RPMI7951 (cell line): ENCODE measurements around the gene HLA-C. TPM values are rescaled to one million over a fixed set of nuclear protein-coding genes. Genes with fewer than 3 reads are reported as not detected.

Experiments used
- total RNA-seq: library from RNA; depleted of rRNA; stranded (reverse); fragments of >200 nt; shearing (Covaris generic); gene quantifications from 2 replicates; pipeline ENCODE4 v1.2.3, GENCODE V29; 2014; rRNA removed

Gene HLA-C
- total RNA-seq, 1 experiment from 2014 or later, result 1,008 TPM

Other genes with a start within 250 kb of the HLA-C start
- not detected in 2 replicates for gene C6orf15, start 159.5 kb downstream of the HLA-C start, total RNA-seq
- gene PSORS1C1, start 157.3 kb downstream of the HLA-C start, total RNA-seq, result 0.48 and 0.88 TPM in 2 replicates
- gene CDSN, start 151.6 kb downstream of the HLA-C start, total RNA-seq, result not detected in 2 replicates
- not detected in 2 replicates for gene PSORS1C2, start 133.0 kb downstream of the HLA-C start, total RNA-seq
- gene CCHCR1, start 114.3 kb downstream of the HLA-C start, total RNA-seq, result 23.4 and 26.0 TPM in 2 replicates
- 49.5 and 53.1 TPM in 2 replicates for gene TCF19, start 113.5 kb downstream of the HLA-C start, total RNA-seq
- gene POU5F1, start 101.4 kb downstream of the HLA-C start, total RNA-seq, result 0.36 TPM in 1 of 2 replicates, not detected in the other
- 1,333 and 1,408 TPM in 2 replicates for gene HLA-B, start 85.1 kb upstream of the HLA-C start, total RNA-seq
- 42.3 and 42.9 TPM in 2 replicates for gene MICA, start 131.5 kb upstream of the HLA-C start, total RNA-seq
- 31.0 and 34.4 TPM in 2 replicates for gene MICB, start 226.1 kb upstream of the HLA-C start, total RNA-seq